Measurements from ENCODE around the gene NRXN2.

The NRXN2 gene

GRCh38 chr11:64711138-64711955 lies 11.7 kb downstream of the NRXN2 start:
- no peaks in the 10 kb centered on the region for H3K9me3 ChIP-seq (ENCODE audit: control insufficient read depth, insufficient read depth, low read length)
- H3K36me3 ChIP-seq (ENCODE audit: control insufficient read depth, low read length), result no peaks in the 10 kb centered on the region
- H3K79me2 ChIP-seq (ENCODE audit: control insufficient read depth, low read length), result no peaks in the 10 kb centered on the region
- no peaks in the 10 kb centered on the region for H3K9me2 ChIP-seq (replicated peaks; ENCODE audit: control insufficient read depth, low read length)
- no peak overlapping the region for H3K4me3 ChIP-seq (ENCODE audit: low read length)
- H3K27ac ChIP-seq (ENCODE audit: low read depth, low read length), result no peak overlapping the region
- H3F3A ChIP-seq (ENCODE audit: control insufficient read depth, insufficient read depth), result peaks cover 3% of the 10 kb centered on the region; the same call in 1 of the 2 replicates
- no peaks in the 10 kb centered on the region for H4K20me1 ChIP-seq (ENCODE audit: control insufficient read depth, insufficient read depth, low read depth, low read length)
- TF ChIP-seq CTCF (IDR thresholded peaks at IDR 0.05; ENCODE audit: low read depth, low read length, poor library complexity, severe bottlenecking) (no peak), EZH2phosphoT487 (IDR thresholded peaks at IDR 0.05; ENCODE audit: borderline replicate concordance, low read length) (no peak)
- peaks cover 20% of the 10 kb centered on the region for H3K4me1 ChIP-seq (ENCODE audit: control insufficient read depth, low read length)
- H3K27me3 ChIP-seq (ENCODE audit: control insufficient read depth, low read length), result peaks cover 52% of the 10 kb centered on the region
- no peak overlapping the region for H3K4me2 ChIP-seq (ENCODE audit: low read length)

GRCh38 chr11:64710418-64711137 lies 12.4 kb downstream of the NRXN2 start:
- peaks cover 46% of the 10 kb centered on the region for H3K27me3 ChIP-seq (ENCODE audit: control insufficient read depth, low read length)
- no peak overlapping the region for H3K4me3 ChIP-seq (ENCODE audit: low read length)

GRCh38 chr11:64705501-64705900 lies 17.5 kb downstream of the NRXN2 start:
- no peak overlapping the region for H3K27ac ChIP-seq (ENCODE audit: low read depth, low read length)
- no peaks in the 10 kb centered on the region; the same call in 1 of the 2 replicates for H4K20me1 ChIP-seq (ENCODE audit: control insufficient read depth, insufficient read depth, low read depth, low read length)
- H3K79me2 ChIP-seq (ENCODE audit: control insufficient read depth, low read length), result no peaks in the 10 kb centered on the region
- H3K4me1 ChIP-seq (ENCODE audit: control insufficient read depth, low read length), result peaks cover 5% of the 10 kb centered on the region
- no peaks in the 10 kb centered on the region for H3K36me3 ChIP-seq (ENCODE audit: control insufficient read depth, low read length)
- no peaks in the 10 kb centered on the region for H3K9me3 ChIP-seq (ENCODE audit: control insufficient read depth, insufficient read depth, low read length)
- no peak overlapping the region for H3K4me2 ChIP-seq (ENCODE audit: low read length)
- TF ChIP-seq CTCF (IDR thresholded peaks at IDR 0.05; ENCODE audit: low read depth, low read length, poor library complexity, severe bottlenecking) (no peak), EZH2phosphoT487 (IDR thresholded peaks at IDR 0.05; ENCODE audit: borderline replicate concordance, low read length) (no peak)
- H3K4me3 ChIP-seq (ENCODE audit: low read length), result no peak overlapping the region
- H3F3A ChIP-seq (ENCODE audit: control insufficient read depth, insufficient read depth), result no peaks in the 10 kb centered on the region; the same call in 1 of the 2 replicates
- no peaks in the 10 kb centered on the region for H3K9me2 ChIP-seq (replicated peaks; ENCODE audit: control insufficient read depth, low read length)
- H3K27me3 ChIP-seq (ENCODE audit: control insufficient read depth, low read length), result peaks cover 43% of the 10 kb centered on the region

More at GRCh38 chr11:64710418-64711137, 12.4 kb downstream of the NRXN2 start:
- Histone ChIP-seq H3K79me2 (ENCODE audit: control insufficient read depth, low read length) (no peaks in the 10 kb centered on the region), H3K36me3 (ENCODE audit: control insufficient read depth, low read length) (no peaks in the 10 kb centered on the region), H4K20me1 (ENCODE audit: control insufficient read depth, insufficient read depth, low read depth, low read length) (no peaks in the 10 kb centered on the region; the same call in 1 of the 2 replicates), H3K4me2 (ENCODE audit: low read length) (no peak overlapping the region), H3K27ac (ENCODE audit: low read depth, low read length) (no peak overlapping the region), H3K9me3 (ENCODE audit: control insufficient read depth, insufficient read depth, low read length) (no peaks in the 10 kb centered on the region), H3K9me2 (replicated peaks; ENCODE audit: control insufficient read depth, low read length) (no peaks in the 10 kb centered on the region), H3F3A (ENCODE audit: control insufficient read depth, insufficient read depth) (peaks cover 3% of the 10 kb centered on the region; the same call in 1 of the 2 replicates), H3K4me1 (ENCODE audit: control insufficient read depth, low read length) (peaks cover 17% of the 10 kb centered on the region)
- TF ChIP-seq EZH2phosphoT487 (IDR thresholded peaks at IDR 0.05; ENCODE audit: borderline replicate concordance, low read length), result peak; percentile 38; the same call in 1 of the 2 replicates
- no peak for TF ChIP-seq CTCF (IDR thresholded peaks at IDR 0.05; ENCODE audit: low read depth, low read length, poor library complexity, severe bottlenecking)
